IMR-90 (cell line): ENCODE results near the gene INPP5F. TPM values are rescaled to one million over a fixed set of nuclear protein-coding genes. Genes with fewer than 3 reads are reported as not detected.

Experiments used
- ATAC-seq: fragments of 200-7000 bp; cut with Tn5 transposase; 2 replicates; pipeline ENCODE4 v1.9.1; 2020; ENCODE audit warnings: low read depth, mild to moderate bottlenecking, moderate library complexity
- BruUV-seq: library from RNA; stranded (reverse); fragments of 400-500 nt; replicated peaks from 2 replicates; lab custom pipeline; 2021; lab: Mats Ljungman, UMichigan
- CTCF ChIA-PET: fragments of 300-600 bp; formaldehyde crosslinking; extraction: SDS; loops from one replicate; lab custom pipeline; 2021; ENCODE audit warnings: antibody characterized with exemption; lab: Yijun Ruan, JAX
- POLR2A ChIA-PET: fragments of 300-600 bp; sonication (Branson Sonifier 250); formaldehyde crosslinking; loops from one replicate; lab custom pipeline; 2022; ENCODE audit warnings: antibody characterized with exemption; ENCODE audit not compliant: unreplicated experiment; lab: Charles Lee
- DNase-seq: peaks from one replicate; pipeline ENCODE4 v3.0.0; 2013
- H2AFZ ChIP-seq: replicated peaks from 2 replicates; pipeline ENCODE3; 2013; ENCODE audit warnings: low read length, mild to moderate bottlenecking; ENCODE audit not compliant: poor library complexity
- H2AK5ac ChIP-seq: 2 replicates; pipeline ENCODE4 v1.6.1; 2013; ENCODE audit warnings: low read depth, low read length, inconsistent platforms
- H2AK9ac ChIP-seq: replicated peaks from 2 replicates; pipeline ENCODE3; 2013; ENCODE audit warnings: mild to moderate bottlenecking, low read depth, low read length, moderate library complexity; ENCODE audit not compliant: poor library complexity
- H2BK120ac ChIP-seq: 2 replicates; pipeline ENCODE4 v1.6.1; 2013; ENCODE audit warnings: low read depth, low read length, inconsistent platforms
- H2BK15ac ChIP-seq: 3 replicates; pipeline ENCODE4 v1.6.1; 2013; ENCODE audit warnings: low read depth, low read length, inconsistent platforms
- H2BK20ac ChIP-seq: 2 replicates; pipeline ENCODE4 v1.6.1; 2013; ENCODE audit warnings: low read depth, mild to moderate bottlenecking, inconsistent platforms, low read length, moderate library complexity
- H2BK5ac ChIP-seq: 2 replicates; pipeline ENCODE4 v1.6.1; 2013; ENCODE audit warnings: mild to moderate bottlenecking, low read depth, low read length, inconsistent platforms; ENCODE audit not compliant: poor library complexity, severe bottlenecking
- H3K14ac ChIP-seq: replicated peaks from 2 replicates; pipeline ENCODE4 v1.6.1; 2013; ENCODE audit warnings: low read depth, low read length, inconsistent platforms
- H3K18ac ChIP-seq: 2 replicates; pipeline ENCODE4 v1.6.1; 2013; ENCODE audit warnings: low read depth, low read length, control low read depth
- H3K23ac ChIP-seq: 2 replicates; pipeline ENCODE4 v1.6.1; 2013; ENCODE audit warnings: low read depth, low read length, inconsistent platforms
- H3K27ac ChIP-seq: 2 replicates; pipeline ENCODE4 v1.5.1; 2013; ENCODE audit warnings: mild to moderate bottlenecking, control low read depth, low read length; ENCODE audit not compliant: insufficient read depth
- H3K27me3 ChIP-seq: 2 replicates; pipeline ENCODE4 v1.6.1; 2013; ENCODE audit warnings: low read length; ENCODE audit not compliant: control insufficient read depth, insufficient read depth
- H3K36me3 ChIP-seq: 2 replicates; pipeline ENCODE4 v1.6.1; 2013; ENCODE audit warnings: low read length, mixed read lengths; ENCODE audit not compliant: control insufficient read depth, insufficient read depth
- H3K4ac ChIP-seq: 2 replicates; pipeline ENCODE4 v1.6.1; 2013; ENCODE audit warnings: low read depth, low read length, inconsistent platforms
- H3K4me1 ChIP-seq: 2 replicates; pipeline ENCODE4 v1.6.1; 2013; ENCODE audit warnings: low read length, mixed read lengths; ENCODE audit not compliant: control insufficient read depth, insufficient read depth
- H3K4me2 ChIP-seq: 2 replicates; pipeline ENCODE4 v1.6.1; 2013; ENCODE audit warnings: low read depth, mild to moderate bottlenecking, control low read depth, low read length, moderate library complexity
- H3K4me3 ChIP-seq: 2 replicates; pipeline ENCODE4 v1.5.1; 2013; ENCODE audit warnings: low read depth, mild to moderate bottlenecking, control low read depth, low read length, moderate library complexity; ENCODE audit not compliant: insufficient read depth
- H3K56ac ChIP-seq: 2 replicates; pipeline ENCODE4 v1.6.1; 2013; ENCODE audit warnings: low read length, inconsistent platforms; ENCODE audit not compliant: insufficient read depth; ENCODE audit errors: extremely low read depth
- H3K79me1 ChIP-seq, 2 experiments: 2 replicates each; pipeline ENCODE4 v1.6.1; 2013; ENCODE audit warnings: low read length in 2 of 2, inconsistent platforms in 1 of 2, low read depth in 1 of 2
- H3K9ac ChIP-seq: 2 replicates; pipeline ENCODE4 v1.6.1; 2013; ENCODE audit warnings: low read depth, low read length, control low read depth
- H3K9me1 ChIP-seq: 2 replicates; pipeline ENCODE4 v1.6.1; 2013; ENCODE audit warnings: low read length, inconsistent platforms; ENCODE audit not compliant: insufficient read depth
- H3K9me3 ChIP-seq: 2 replicates; pipeline ENCODE4 v1.6.1; 2013; ENCODE audit warnings: low read length; ENCODE audit not compliant: control insufficient read depth, insufficient read depth
- H4K20me1 ChIP-seq: 2 replicates; pipeline ENCODE4 v1.6.1; 2013; ENCODE audit warnings: low read length, inconsistent platforms; ENCODE audit not compliant: insufficient read depth
- H4K5ac ChIP-seq: 2 replicates; pipeline ENCODE4 v1.6.1; 2013; ENCODE audit warnings: mild to moderate bottlenecking, low read depth, low read length, control low read depth
- H4K8ac ChIP-seq, 2 experiments: 2 replicates each; pipeline ENCODE4 v1.6.1; 2013; ENCODE audit warnings: low read depth in 2 of 2, low read length in 2 of 2, control low read depth in 1 of 2, inconsistent platforms in 1 of 2
- H4K91ac ChIP-seq: 2 replicates; pipeline ENCODE4 v1.6.1; 2013; ENCODE audit warnings: low read depth, low read length, inconsistent platforms; ENCODE audit not compliant: insufficient read depth
- CEBPB ChIP-seq: IDR thresholded peaks from 2 replicates; pipeline ENCODE4 v1.6.1; 2012; ENCODE audit warnings: low read depth, low read length, improper control_type of control experiment
- ELK1 ChIP-seq: fragments of 150-350 bp; IDR thresholded peaks from 2 replicates; pipeline ENCODE4 v1.6.1; 2016; ENCODE audit warnings: low read depth, mild to moderate bottlenecking, low read length, moderate library complexity, borderline replicate concordance
- MAFK ChIP-seq: IDR thresholded peaks from 2 replicates; pipeline ENCODE4 v1.6.1; 2012; ENCODE audit warnings: low read depth, low read length, improper control_type of control experiment
- MXI1 ChIP-seq: IDR thresholded peaks from 2 replicates; pipeline ENCODE4 v1.6.1; 2012; ENCODE audit warnings: low read depth, mild to moderate bottlenecking, low read length, moderate library complexity, borderline replicate concordance
- POLR2A ChIP-seq: IDR thresholded peaks from 2 replicates; pipeline ENCODE4 v1.6.1; 2012; ENCODE audit warnings: mild to moderate bottlenecking, low read depth, low read length
- RAD21 ChIP-seq: IDR thresholded peaks from 2 replicates; pipeline ENCODE4 v1.6.1; 2012; ENCODE audit warnings: low read length, improper control_type of control experiment
- USF2 ChIP-seq: fragments of 150-350 bp; IDR thresholded peaks from 2 replicates; pipeline ENCODE4 v1.6.1; 2017; ENCODE audit warnings: mild to moderate bottlenecking, antibody characterized with exemption, low read length, low read depth
- WGBS, 2 experiments: methylation state at CpG; one replicate each; pipeline versions ENCODE4 v1.1.5 to v1.1.7; 2013; ENCODE audit warnings: missing lambda C conversion rate in 2 of 2; ENCODE audit not compliant: insufficient read length in 1 of 2; ENCODE audit errors: extremely low coverage in 2 of 2; 5-methylcytosine and 5-hydroxymethylcytosine counted together
- dilution Hi-C: fragments of 300-500 bp; cut with HindIII; formaldehyde crosslinking; loops from one replicate; pipeline ENCODE4 v1.14.3; 2018; ENCODE audit warnings: low sequenced_read_pairs; ENCODE audit not compliant: unreplicated experiment
- in situ Hi-C: fragments of 300-500 bp; cut with MboI; formaldehyde crosslinking; loops from 3 replicates; pipeline ENCODE4 v1.14.3; 2019; ENCODE audit warnings: low sequenced_read_pairs, inconsistent platforms, mixed read lengths
- intact Hi-C: fragments of 100-400 bp; cut with micrococcal nuclease; formaldehyde crosslinking; loops from 2 replicates; pipeline ENCODE4 v1.10.0; 2022
- polyA plus RNA-seq, 3 experiments: library from polyadenylated mRNA; depleted of rRNA; stranded (reverse); fragments of >200 nt; gene quantifications; 2 replicates each; pipeline ENCODE4 v1.2.3, GENCODE V29; 2012; ENCODE audit warnings: low replicate concordance in 1 of 3
- total RNA-seq: library from RNA; depleted of rRNA; stranded (reverse); fragments of >200 nt; gene quantifications from 2 replicates; pipeline ENCODE4 v1.2.3, GENCODE V29; 2012

The INPP5F gene
- total and polyA plus RNA-seq, 2 of the 4 experiments (the other 2 are of a cell fraction): 19.0 to 29.6 TPM

- ChIA-PET POLR2A (no interaction called here), CTCF (interaction anchor here (1.1 kb wide), 1 partner anchor 79 kb away, joined by 6 read pairs; no protein-coding TSS in a partner anchor)
- BruUV-seq: no TSS peak
- DNase-seq (no peak), ATAC-seq (no peak)
- Histone ChIP-seq H3K79me1 (peaks cover 3 to 4% of the 10 kb centered on the region in 2 experiments; a peak in 2 of 4 replicates), H3K4me1 (no peaks in the 10 kb centered on the region), H3K14ac (no peak overlapping the region), H2BK20ac (no peak overlapping the region), H4K91ac (no peak overlapping the region), H3K9ac (no peak overlapping the region), H4K5ac (no peak overlapping the region; the same call in 1 of the 2 replicates), H3K9me3 (no peaks in the 10 kb centered on the region), H2AK9ac (no peak overlapping the region), H3K4ac (no peak overlapping the region), H2AK5ac (no peak overlapping the region), H3K9me1 (peaks cover 3% of the 10 kb centered on the region), H2BK120ac (no peak overlapping the region), H3K18ac (no peak overlapping the region), H2BK15ac (no peak overlapping the region), H4K8ac (no peak overlapping the region), H3K56ac (no peak overlapping the region), H2AFZ (no peak overlapping the region), H3K27ac (no peak overlapping the region), H3K23ac (no peak overlapping the region), H2BK5ac (no peak overlapping the region), H3K4me3 (no peak overlapping the region), H3K4me2 (no peak overlapping the region), H3K36me3 (peaks cover 35% of the 10 kb centered on the region), H3K27me3 (no peaks in the 10 kb centered on the region), H4K20me1 (no peaks in the 10 kb centered on the region)
- TF ChIP-seq USF2 (no peak), ELK1 (no peak), POLR2A (no peak), MAFK (no peak), MXI1 (no peak), RAD21 (no peak), CEBPB (no peak)
- dilution Hi-C loops: no loop called here
- in situ Hi-C loops: no loop called here
- WGBS, 2 experiments: no CpG with 5 or more reads among the region's 7 CpGs
- intact Hi-C loops: loop anchor here (2.0 kb wide), 1 partner anchor 19 kb away; no protein-coding TSS in a partner anchor
These were observed 103.6 kb downstream of the INPP5F start for GRCh38 chr10:119829429-119829828.
